GM18507 (cell line): ENCODE measurements around the gene DMBX1.

Source experiments
- DNase-seq: peaks from one replicate; pipeline ENCODE4 v3.0.0; 2011; ENCODE audit warnings: low read depth; ENCODE audit not compliant: insufficient read length; ENCODE audit errors: extremely low spot score
- FAIRE-seq: peaks from 2 replicates; lab custom pipeline; 2011; peaks lifted over from hg19 to GRCh38; lab: Jason Lieb, UNC

The DMBX1 gene

DNA sequence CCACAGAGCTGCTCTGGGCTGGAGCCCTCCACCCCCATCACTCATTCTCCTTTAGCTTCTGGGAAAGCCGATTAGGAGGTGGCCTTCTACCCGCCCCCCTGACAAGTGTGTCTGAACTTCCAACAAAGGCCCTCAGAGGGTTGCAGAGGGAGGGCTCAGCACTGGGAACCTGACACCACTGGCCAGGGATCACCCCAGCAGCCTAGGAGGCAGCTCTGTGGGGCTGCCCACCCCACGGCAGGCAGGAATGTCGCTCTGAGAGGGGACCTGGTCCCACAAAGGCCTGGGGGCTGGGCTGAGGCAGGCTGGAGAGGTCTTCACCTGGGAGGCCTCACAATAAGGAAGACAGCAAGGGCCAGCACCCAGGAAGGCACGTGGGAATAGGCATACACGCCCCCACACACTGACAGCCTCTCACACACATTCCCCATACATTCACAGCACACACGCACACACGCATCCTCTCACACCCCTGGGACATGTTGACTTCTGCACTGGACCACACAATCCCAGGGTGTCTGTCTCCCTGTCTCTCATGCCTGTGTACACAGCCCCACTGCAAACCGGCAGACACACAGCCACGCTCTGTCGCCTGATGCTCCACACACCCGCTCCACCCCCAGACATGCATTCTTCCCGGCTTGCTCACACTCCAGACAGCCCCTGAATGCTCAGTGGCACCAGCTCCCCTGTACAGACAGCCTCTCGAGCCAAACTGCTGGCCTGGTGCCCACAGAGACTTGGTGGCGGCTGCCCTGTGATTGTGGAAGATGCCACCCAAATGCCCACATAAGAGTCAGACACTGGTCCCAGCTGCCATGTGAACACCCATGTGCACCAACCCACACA lies 30.7 kb downstream of the DMBX1 start:
- DNase-seq (no peak), FAIRE-seq (no peak)

DNA sequence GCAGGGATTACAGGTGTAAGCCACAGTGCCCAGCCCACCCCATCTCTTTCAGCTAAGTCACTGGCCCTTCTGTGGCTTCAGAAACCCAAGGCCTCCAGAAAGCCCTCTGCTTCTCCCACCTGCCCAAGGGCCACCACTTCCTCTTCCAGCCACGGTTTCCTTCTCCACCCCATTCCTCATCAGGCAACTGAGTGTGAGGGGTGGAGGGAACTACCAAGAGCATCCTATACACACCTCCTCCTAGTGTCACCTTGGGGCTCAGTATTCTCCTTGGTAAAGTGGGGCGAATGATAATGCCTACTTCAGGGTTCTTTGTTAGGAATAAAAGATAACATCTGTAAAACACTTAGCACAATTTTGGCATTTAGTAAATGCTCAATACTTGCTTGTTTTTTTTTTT lies 31.8 kb downstream of the DMBX1 start:
- DNase-seq (no peak), FAIRE-seq (no peak)

DNA sequence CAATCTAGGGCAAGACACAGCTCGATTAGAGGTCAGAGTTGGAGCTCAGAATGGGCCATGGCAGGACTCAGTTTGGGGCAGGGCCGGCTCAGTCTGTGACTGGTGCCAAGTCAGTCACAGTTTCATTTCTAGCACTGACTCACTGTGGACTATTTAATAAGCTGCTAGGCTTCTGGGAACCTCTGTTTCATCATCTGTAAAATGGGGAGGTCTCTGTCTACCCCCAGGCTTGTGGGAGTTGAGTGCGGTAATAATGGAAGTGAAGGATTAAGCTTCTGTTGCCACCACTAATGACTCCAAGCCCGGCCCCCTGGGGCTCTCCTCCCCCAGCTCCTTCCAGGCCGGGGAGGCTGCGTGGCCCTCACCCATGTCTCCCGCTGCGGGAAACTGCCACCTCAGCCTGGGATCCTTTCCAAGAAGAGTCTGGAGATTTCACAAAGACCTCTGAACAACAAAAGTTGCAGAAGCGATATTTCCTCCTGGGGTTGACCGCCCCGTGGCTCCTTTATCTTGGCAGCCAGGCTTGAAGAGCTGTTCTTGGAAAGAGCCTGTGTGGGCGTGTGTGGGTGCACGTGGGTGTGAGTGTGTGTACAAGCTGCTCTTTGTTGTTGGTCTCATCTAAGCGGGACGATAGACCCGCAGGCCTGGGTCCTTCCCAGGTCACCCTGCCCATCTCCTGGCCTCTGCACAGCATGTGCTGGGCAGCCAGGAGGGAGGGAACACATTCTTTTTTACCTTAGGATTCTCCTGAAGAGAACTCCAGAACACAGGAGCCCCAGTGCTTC lies 32.7 kb downstream of the DMBX1 start:
- FAIRE-seq (peak; percentile 71), DNase-seq (no peak)

DNA sequence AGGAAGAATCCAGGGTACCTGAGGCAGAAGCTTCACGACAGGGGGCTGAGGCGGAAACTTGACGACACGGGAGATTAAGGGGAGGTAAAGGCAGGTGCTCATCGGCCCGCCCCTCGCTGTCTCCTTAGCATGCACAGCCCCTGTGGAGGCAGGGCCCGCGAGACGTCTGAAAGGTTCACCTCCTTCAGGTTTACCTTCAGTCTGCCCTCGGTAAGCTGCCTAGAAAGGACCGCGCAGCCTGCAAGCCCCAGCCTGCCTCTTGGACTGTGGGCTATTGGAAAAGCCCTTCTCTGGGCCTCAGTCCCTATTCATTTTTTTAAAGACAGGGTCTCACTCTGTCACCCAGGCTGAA lies 33.3 kb downstream of the DMBX1 start:
- FAIRE-seq: no peak

DNA sequence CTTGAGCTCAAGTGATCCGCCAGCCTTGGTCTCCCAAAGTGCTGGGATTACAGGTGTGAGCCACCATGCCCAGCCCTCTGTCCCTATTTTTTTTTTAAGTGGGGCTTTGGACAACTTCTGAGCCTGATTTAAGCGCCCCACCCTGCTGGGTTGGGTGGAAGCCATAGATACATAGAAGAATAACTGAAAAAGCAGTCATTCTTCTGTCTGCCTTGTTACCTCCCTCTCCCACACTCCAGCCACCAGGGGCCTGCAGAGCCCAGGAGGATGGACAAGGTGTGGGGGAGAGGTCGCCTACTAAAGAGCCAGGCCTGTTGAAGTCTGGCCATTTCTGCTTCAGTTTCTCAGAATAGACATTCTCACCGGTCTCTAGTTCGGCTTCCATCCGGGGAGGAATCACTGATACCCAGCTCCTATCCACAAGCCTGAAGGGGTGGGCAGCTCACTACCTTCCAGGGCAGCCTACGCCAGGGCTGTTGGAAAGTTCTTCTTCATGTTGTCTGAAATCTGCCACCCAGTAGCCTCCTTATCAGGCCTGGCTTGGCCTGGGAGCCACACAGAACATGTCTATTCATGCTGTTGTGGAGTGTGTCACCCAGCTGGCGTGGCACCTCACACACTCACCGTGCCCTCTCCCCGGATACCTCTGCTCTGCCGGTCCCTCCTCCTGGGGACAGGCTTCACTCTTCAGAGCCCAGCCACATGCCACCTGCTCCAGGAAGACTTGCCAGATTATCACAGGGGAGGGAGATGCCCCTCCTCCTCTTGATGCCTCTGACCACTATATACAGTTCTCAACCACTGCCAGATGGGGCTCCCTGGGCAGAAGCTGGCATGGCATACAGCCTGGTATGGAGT lies 34.1 kb downstream of the DMBX1 start:
- FAIRE-seq (no peak), DNase-seq (no peak)

More for the DNA sequence above, 33.3 kb downstream of the DMBX1 start:
- no peak for DNase-seq

DNA sequence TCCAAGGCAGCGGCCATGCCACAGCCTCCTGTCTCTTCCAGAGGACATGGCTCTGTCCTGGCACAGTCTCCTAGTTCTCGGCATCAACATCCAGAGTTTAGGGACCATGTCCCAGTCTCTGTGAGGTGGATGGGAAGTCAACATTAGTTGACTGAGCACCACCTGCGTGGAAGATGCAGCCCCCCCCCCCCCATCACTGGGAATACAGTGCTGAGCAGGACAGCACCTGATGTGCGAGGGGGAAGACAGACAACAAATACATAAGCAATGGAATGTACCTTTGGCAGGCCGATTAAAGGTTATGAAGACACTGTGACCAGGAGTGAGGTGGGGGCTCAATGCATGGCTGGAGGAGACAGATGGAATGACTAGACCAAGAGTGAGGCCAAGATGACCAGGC lies 35.2 kb downstream of the DMBX1 start:
- DNase-seq (no peak), FAIRE-seq (no peak)

DNA sequence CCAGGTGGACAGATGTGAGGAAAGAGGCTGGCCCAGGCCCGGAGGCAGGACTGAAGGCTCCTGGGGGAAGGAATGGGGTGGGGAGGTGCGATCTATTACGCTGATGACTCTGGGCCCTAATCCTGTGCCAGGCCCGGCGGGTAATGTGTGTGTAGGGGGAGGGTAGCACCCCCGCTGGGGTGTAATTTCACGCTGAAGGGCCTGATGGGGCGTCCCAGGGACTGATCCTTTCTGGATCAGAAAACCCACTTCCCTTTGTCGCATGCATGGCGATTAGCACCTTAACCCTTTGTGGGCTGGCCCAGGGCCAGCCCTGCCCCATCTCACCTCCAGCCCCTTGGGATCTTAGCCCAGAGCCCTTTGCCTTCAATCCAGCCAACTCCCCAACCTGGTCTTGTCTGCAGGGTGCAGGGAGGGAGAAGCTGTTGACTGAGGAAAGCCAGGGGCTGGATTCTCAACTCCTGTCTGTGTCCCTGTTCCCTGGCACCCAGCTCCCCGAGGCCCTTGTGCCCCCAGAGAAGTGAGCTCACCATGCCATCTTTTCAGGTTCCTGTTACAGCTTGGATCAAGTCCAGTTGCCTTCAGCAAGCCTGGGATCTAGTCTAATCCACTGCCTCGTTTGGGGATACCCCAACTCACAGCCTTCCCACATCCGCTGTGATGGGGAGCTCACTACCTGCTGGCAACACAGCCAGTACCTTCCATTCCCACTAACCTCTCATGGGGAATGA lies 35.8 kb downstream of the DMBX1 start:
- DNase-seq: no peak
- no peak for FAIRE-seq

DNA sequence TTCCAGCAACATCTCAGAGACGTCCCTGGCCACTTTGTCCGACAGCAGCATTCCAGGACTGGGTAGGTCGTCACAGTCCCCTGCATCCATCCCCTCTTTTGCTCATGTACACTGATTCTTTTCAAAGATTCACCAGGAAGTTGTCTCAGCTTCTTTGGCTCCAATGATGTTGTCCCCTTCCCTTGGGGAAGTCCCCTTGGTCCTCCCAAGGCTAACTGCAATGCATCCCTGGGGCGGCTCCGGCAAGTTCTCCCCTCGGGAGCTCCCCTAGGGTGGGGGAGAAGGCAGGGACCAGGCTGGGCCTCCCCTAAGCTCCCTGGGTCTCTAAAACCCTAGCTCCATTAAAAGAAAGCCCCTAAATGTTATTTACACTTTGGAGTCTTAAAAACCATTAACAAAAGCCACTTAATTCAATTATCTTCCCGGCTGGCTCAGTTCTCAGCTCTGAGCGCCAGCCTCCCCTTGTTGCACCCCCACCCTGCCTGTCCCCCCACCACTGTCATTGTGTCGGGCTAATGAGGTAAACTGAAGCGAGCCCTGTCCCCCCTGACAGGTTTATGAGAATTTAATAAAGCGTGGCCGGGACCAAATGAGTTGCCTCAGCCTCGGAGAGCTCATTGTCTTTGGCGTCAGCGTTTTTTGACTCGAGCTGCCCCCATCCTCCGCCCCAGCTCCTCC lies 36.5 kb downstream of the DMBX1 start:
- no peak for DNase-seq
- no peak for FAIRE-seq

DNA sequence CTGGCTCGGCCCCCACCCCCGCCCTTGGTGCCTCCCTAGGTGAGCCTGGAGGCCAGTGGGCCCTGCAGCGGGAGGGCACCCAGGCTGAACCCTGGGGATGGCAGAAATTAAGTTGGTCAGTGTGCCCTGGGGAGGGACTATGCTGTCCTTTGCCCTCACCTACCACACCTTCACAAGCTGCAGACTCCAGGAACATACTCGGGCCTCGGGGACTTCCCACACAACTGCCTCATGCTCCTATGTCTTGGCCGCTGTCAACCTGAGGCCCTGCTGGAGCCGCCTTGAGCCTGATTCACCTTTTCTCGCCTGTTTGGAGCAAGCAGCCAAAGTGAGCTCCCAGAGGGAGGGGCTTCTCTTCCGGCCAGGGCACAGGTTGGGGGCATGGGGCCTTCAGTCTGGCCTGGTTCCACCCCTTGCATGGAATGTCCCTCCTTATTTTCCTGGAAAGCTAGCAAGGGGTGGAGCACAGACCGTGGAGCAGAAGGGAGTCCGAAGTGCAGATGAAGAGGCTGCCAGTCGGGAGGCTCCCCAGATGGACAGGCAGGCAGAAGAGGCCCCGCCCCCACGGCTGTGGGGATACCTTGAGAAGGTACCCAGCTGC lies 37.2 kb downstream of the DMBX1 start:
- DNase-seq (no peak), FAIRE-seq (no peak)

DNA sequence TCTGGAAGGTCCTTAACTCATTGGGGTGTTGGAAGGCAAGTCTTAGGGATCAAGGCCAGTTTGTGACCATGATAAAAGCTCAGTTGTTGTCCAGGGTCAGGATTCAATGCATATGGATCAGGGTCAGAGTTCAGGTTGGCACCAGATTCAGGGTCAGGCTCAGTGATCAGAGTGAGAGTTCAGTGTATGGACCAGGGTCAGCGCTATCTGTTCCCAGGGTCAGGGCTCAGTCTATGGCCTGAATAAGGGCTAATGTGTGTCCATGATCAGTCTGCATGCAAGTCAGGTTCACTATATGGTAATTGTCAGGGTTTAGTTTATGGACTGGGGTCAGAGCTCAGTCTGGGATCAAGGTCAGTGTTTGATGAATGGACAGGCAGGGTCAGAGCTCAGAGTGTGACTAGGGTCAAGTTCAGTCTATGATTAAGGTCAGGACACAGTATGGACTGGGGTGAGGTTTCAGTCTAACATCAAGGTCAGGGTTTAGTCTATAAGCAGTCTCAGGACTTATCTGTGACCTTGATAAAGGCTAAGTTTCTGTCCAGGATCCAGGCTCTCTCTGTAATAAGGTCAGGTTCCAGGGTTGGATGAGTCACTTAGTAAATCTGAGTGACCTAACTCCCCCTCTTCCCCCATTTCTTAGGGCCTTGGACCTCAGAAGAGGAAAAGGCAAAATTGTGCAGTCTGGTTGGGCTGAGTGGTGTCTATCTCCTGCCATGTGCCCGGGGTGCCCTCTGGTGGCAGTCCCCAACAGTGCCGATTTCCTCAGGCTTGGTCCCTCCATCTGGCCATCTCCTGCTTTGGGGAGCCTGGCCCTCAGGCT lies 38.0 kb downstream of the DMBX1 start:
- FAIRE-seq (peak; percentile 77), DNase-seq (peak; percentile 75)

DNA sequence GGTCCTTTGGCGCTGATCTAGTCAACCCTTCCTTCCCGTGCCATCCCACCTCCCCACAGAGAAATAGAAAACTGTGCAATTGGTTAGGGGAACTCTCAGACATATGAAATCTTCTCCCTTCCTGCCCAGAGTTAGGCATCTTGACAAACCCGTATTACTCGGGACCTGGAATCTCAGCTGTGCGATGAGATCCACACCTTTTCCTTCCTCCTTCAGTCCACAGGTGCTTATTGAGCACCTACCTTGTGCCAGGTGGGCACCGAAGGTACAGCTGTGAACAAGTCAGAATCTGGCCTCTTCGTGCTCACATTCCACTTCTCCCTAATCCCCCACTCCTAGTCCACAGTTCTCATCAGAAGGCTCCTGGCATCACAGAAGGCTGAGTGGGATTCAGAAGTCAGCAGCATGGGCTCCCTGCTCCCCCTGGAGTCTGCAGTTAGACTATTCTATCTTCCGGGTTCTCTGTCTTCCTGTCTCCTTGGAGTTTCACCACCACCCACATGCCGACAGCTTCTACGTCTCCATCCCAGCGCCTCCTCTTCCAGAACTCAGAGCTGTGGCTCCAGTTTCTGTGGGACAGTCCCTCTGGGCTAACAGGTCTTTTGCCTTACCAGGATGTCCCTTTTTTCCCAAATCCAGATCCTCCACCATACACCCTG lies 38.8 kb downstream of the DMBX1 start:
- FAIRE-seq (no peak), DNase-seq (no peak)

DNA sequence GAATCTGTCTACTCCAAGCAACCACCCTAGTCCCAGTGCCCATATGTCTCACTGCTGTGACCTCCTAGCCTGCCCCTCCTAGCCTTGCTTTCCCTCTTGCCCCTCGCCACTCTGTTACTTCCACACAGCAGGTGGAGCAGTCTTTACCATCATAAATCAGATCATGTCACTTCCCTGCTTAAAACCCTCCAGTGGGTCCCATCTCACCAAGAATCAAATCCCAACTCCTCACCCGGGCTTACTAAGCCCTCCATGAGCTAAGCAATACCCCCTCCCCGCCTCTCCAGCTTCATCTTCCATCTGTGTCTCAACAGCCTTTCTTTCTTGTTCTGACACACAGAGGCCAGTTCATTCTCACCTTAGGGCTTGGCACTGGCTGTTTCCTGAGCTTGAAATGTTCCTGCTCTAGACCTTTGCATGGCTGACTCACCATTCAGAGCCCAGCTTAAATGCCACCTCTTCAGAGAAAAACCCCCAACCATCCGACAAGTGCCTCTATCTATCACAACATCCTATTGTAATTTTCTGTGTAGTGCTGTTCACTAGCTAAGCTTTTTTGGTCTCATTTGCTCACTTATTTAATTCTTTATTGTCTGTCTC lies 39.5 kb downstream of the DMBX1 start:
- DNase-seq: no peak
- FAIRE-seq: no peak

DNA sequence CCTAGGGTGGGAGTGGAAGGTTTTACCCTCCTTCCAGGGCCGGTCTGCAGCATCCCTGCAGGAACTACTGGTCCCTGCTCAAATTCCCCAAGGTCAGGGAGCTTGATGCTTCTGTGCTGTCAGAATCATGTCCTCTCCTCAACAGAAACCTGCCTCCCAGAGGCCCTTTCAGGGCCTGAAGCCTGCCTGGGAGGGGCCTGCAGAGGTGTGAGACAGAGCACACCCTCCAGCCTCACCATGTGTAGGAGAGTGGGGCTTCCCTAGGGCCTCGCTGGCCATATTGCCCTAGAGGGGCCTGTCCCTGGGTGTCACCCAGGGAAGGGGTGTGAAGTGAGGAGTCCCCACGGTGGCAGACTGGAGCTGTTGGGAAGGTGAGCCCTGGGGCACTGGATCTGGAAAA lies 40.7 kb downstream of the DMBX1 start:
- FAIRE-seq (no peak), DNase-seq (no peak)

DNA sequence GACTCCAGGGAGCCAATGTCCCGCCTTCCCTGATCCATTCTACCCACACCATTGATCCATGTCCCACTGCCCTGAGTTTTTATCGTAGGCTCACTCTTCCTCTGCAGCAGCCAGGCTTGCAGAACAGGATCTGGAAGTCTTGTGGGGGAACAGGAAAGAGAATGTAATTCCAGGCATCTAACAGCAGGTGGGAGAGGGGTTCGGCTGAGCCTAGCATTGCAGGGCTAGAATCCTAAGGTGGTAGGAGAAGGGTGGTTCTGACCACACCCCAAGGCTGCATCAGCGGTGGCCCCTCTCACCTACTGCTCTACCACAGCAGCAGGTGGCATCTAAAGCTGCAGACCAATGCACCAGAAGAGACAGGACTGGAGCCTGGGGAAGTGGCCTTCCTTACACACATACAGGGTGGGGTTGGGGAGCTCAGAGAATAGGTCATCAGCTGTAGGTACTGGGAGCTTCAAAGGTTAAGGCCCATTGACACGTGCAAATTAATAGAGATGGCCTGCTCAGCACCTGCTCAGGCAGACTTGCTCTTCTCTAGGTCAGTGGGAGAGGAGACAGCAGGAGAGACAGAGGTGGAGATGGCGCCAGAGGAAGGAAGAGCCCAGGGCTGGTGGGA lies 41.3 kb downstream of the DMBX1 start:
- DNase-seq: no peak
- FAIRE-seq: no peak

DNA sequence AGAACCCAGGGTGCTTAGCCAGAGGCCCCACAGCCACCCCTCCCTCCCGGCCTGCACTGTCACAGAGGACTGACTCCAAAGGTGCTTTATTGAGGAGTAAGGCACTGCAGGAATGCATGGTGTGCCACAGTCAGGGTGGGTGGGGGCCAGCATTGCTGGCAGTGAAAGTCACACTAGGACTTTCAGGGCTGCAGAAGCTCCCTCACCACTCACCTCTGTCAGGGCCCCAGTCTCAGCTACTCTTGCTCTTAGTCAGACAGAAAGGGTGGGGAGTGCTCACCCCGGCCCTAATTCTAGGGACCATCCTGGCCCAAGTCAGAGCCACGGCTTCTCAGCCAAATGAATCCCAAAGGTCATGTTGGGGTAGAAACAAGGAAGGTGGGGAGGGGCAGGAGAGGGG lies 42.5 kb downstream of the DMBX1 start:
- no peak for DNase-seq
- no peak for FAIRE-seq

DNA sequence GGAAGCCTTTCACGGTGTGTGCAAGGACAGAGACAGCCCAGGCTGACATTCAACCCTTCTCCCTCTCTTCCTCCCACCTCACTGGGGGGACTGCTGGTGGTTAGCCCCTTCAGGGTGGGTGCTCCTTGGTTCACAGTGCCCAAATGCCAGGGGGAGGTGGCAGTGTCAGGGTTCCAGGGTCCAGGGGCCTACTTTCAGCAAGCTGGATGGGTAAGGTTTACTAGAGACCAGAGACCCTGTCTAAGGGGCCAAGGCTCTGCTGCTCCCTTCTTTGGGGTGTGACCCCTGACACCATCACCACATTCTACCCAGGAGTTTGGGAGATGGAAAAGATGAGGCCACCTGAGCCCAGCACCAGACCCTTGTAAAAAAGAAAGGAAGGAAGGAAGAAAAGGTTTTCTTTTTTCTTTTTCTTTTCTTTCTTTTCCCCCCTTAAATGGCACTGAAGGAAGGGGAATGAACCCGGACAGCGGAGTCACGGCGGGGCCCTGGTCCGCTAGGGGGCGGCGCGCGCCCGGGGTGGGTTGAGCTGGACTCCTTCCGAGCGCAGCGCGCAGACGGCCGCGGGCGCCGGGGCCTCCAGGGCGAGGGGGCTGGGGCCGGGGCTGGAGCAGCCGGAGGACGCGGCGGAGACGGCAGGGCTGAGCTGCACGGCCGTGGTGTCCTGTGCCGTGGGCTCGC lies 43.0 kb downstream of the DMBX1 start:
- peak; percentile 45 for DNase-seq
- FAIRE-seq: no peak
